ENCODE measurements around the gene RAB36. TPM values are rescaled to one million over a fixed set of nuclear protein-coding genes. Genes with fewer than 3 reads are reported as not detected.

RAB36 gene
- polyA plus RNA-seq, 3 donors, result 0.37 to 0.78 (median 0.49) TPM

GRCh38 chr22:23207729-23208393 lies 62.6 kb downstream of the RAB36 start:
- no peak overlapping the region for H2AFZ ChIP-seq (ENCODE audit: insufficient read depth, low read depth, low read length, poor library complexity, severe bottlenecking)
- Mint-ChIP-seq H3K4me3 (no peak overlapping the region), H3K36me3 (peaks cover 31 to 61% of the 10 kb centered on the region in 2 donors), H3K9me3 (no peaks in the 10 kb centered on the region), H3K27ac (no peak overlapping the region), H3K27me3 (ENCODE audit: low read depth in 3 of 3) (peaks cover 0 to 2% (median 0%) of the 10 kb centered on the region in 3 donors), H3K4me1 (peaks cover 16% of the 10 kb centered on the region)
- peaks cover 7 to 51% of the 10 kb centered on the region in 2 donors for H3K36me3 ChIP-seq (replicated peaks in 1 of 2; ENCODE audit: control insufficient read depth in 1 of 2, insufficient read depth in 2 of 2, low read length in 2 of 2)
- intact Hi-C loops (cut with micrococcal nuclease), result no loop called here
- peaks cover 96% of the 10 kb centered on the region for H3K79me2 ChIP-seq (ENCODE audit: insufficient read depth, low read length)
- 95% methylated on average over 7 of the region's 11 CpGs for WGBS (ENCODE audit: insufficient coverage)
- no peak overlapping the region for H3K4me2 ChIP-seq (replicated peaks; ENCODE audit: extremely low read depth, low read length, poor library complexity, severe bottlenecking)
- no peak overlapping the region for H3K9ac ChIP-seq (ENCODE audit: insufficient read depth, low read length, poor library complexity, severe bottlenecking)
- H3K4me3 ChIP-seq (replicated peaks in 1 of 3; ENCODE audit: low read depth in 2 of 3, low read length in 3 of 3), result no peak overlapping the region
- H3K9me3 ChIP-seq (replicated peaks in 1 of 2; ENCODE audit: control insufficient read depth in 1 of 2, insufficient read depth in 1 of 2, low read length in 2 of 2), result no peaks in the 10 kb centered on the region
- H4K20me1 ChIP-seq (ENCODE audit: insufficient read depth, low read length), result peaks cover 71% of the 10 kb centered on the region
- no peaks in the 10 kb centered on the region for H3K27me3 ChIP-seq (ENCODE audit: control insufficient read depth in 2 of 2, insufficient read depth in 2 of 2, low read length in 2 of 2)
- H3K4me1 ChIP-seq (ENCODE audit: control insufficient read depth in 1 of 2, insufficient read depth in 2 of 2, low read length in 2 of 2), result no peaks in the 10 kb centered on the region
- DNase-seq, result no peak
- no peak for TF ChIP-seq CTCF (IDR thresholded peaks at IDR 0.05)
- no peak overlapping the region for H3K27ac ChIP-seq (ENCODE audit: low read depth in 1 of 2, low read length in 2 of 2)

- TF ChIP-seq CTCF (IDR thresholded peaks at IDR 0.05), result no peak
- peaks cover 0 to 25% of the 10 kb centered on the region in 2 donors for H3K36me3 ChIP-seq (replicated peaks in 1 of 2; ENCODE audit: control insufficient read depth in 1 of 2, insufficient read depth in 2 of 2, low read length in 2 of 2)
- H2AFZ ChIP-seq (ENCODE audit: insufficient read depth, low read depth, low read length, poor library complexity, severe bottlenecking), result no peak overlapping the region
- Mint-ChIP-seq H3K4me3 (no peak overlapping the region), H3K36me3 (peaks cover 18 to 37% of the 10 kb centered on the region in 2 donors), H3K27ac (no peak overlapping the region), H3K27me3 (ENCODE audit: low read depth in 3 of 3) (peaks cover 0 to 2% (median 0%) of the 10 kb centered on the region in 3 donors), H3K4me1 (peaks cover 38% of the 10 kb centered on the region), H3K9me3 (no peaks in the 10 kb centered on the region)
- H3K9me3 ChIP-seq (replicated peaks in 1 of 2; ENCODE audit: control insufficient read depth in 1 of 2, insufficient read depth in 1 of 2, low read length in 2 of 2), result no peaks in the 10 kb centered on the region
- no peaks in the 10 kb centered on the region for H3K27me3 ChIP-seq (ENCODE audit: control insufficient read depth in 2 of 2, insufficient read depth in 2 of 2, low read length in 2 of 2)
- H3K27ac ChIP-seq (ENCODE audit: low read depth in 1 of 2, low read length in 2 of 2), result no peak overlapping the region
- H4K20me1 ChIP-seq (ENCODE audit: insufficient read depth, low read length), result peaks cover 70% of the 10 kb centered on the region
- H3K4me2 ChIP-seq (replicated peaks; ENCODE audit: extremely low read depth, low read length, poor library complexity, severe bottlenecking), result no peak overlapping the region
- peaks cover 96% of the 10 kb centered on the region for H3K79me2 ChIP-seq (ENCODE audit: insufficient read depth, low read length)
- no CpG with 5 or more reads among the region's 6 CpGs for WGBS (ENCODE audit: insufficient coverage)
- no peak overlapping the region for H3K9ac ChIP-seq (ENCODE audit: insufficient read depth, low read length, poor library complexity, severe bottlenecking)
- H3K4me1 ChIP-seq (ENCODE audit: control insufficient read depth in 1 of 2, insufficient read depth in 2 of 2, low read length in 2 of 2), result peaks cover 5 to 7% of the 10 kb centered on the region in 2 donors
- no peak for DNase-seq
- no peak overlapping the region for H3K4me3 ChIP-seq (replicated peaks in 1 of 3; ENCODE audit: low read depth in 2 of 3, low read length in 3 of 3)
- intact Hi-C loops (cut with micrococcal nuclease), result no loop called here
These were observed 65.3 kb downstream of the RAB36 start for GRCh38 chr22:23210428-23211170.
